Measurements from ENCODE around the gene ZSWIM9. TPM values are rescaled to one million over a fixed set of nuclear protein-coding genes. Genes with fewer than 3 reads are reported as not detected.

Gene ZSWIM9
- total and polyA plus RNA-seq, 2 experiments from 2014 or later: 0.73 to 2.1 TPM

- H3K27ac ChIP-seq: no peak overlapping the region
- no peak overlapping the region for H2AFZ ChIP-seq
- H3K9me3 ChIP-seq (ENCODE audit: low read depth): no peaks in the 10 kb centered on the region
- H3K4me1 ChIP-seq (ENCODE audit: insufficient read depth): no peaks in the 10 kb centered on the region
- TF ChIP-seq, protein P1, sequence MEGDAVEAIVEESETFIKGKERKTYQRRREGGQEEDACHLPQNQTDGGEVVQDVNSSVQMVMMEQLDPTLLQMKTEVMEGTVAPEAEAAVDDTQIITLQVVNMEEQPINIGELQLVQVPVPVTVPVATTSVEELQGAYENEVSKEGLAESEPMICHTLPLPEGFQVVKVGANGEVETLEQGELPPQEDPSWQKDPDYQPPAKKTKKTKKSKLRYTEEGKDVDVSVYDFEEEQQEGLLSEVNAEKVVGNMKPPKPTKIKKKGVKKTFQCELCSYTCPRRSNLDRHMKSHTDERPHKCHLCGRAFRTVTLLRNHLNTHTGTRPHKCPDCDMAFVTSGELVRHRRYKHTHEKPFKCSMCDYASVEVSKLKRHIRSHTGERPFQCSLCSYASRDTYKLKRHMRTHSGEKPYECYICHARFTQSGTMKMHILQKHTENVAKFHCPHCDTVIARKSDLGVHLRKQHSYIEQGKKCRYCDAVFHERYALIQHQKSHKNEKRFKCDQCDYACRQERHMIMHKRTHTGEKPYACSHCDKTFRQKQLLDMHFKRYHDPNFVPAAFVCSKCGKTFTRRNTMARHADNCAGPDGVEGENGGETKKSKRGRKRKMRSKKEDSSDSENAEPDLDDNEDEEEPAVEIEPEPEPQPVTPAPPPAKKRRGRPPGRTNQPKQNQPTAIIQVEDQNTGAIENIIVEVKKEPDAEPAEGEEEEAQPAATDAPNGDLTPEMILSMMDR (IDR thresholded peaks at IDR 0.05; ENCODE audit: poor library complexity): peak; percentile 80
- TF ChIP-seq EZH2 (IDR thresholded peaks at IDR 0.05; ENCODE audit: borderline replicate concordance): no peak
- no peak overlapping the region for H3K4me2 ChIP-seq
- no peak overlapping the region for H3K4me3 ChIP-seq
- no peaks in the 10 kb centered on the region for H3K9me2 ChIP-seq (replicated peaks; ENCODE audit: insufficient read depth)
- H3K27me3 ChIP-seq: no peaks in the 10 kb centered on the region
- no peaks in the 10 kb centered on the region for H3K79me2 ChIP-seq
- no peaks in the 10 kb centered on the region for H3K36me3 ChIP-seq (replicated peaks; ENCODE audit: insufficient read depth, low read depth)
- H4K20me1 ChIP-seq (ENCODE audit: insufficient read depth, poor library complexity, severe bottlenecking): no peaks in the 10 kb centered on the region
- DNase-seq (ENCODE audit: low spot score): peak; percentile 61
- 34% methylated on average over 8 of the region's 8 CpGs for WGBS (ENCODE audit: low lambda C conversion rate, missing lambda C conversion rate)
These were observed 17.9 kb upstream of the ZSWIM9 start for GRCh38 chr19:48152551-48152950.

GRCh38 chr19:48154003-48154402, 16.5 kb upstream of the ZSWIM9 start:
- Histone ChIP-seq H3K9me2 (replicated peaks; ENCODE audit: insufficient read depth) (no peaks in the 10 kb centered on the region), H3K4me1 (ENCODE audit: insufficient read depth) (no peaks in the 10 kb centered on the region), H2AFZ (no peak overlapping the region), H3K79me2 (no peaks in the 10 kb centered on the region), H4K20me1 (ENCODE audit: insufficient read depth, poor library complexity, severe bottlenecking) (no peaks in the 10 kb centered on the region), H3K27ac (no peak overlapping the region), H3K27me3 (no peaks in the 10 kb centered on the region), H3K4me2 (no peak overlapping the region), H3K4me3 (no peak overlapping the region), H3K9me3 (ENCODE audit: low read depth) (no peaks in the 10 kb centered on the region), H3K36me3 (replicated peaks; ENCODE audit: insufficient read depth, low read depth) (no peaks in the 10 kb centered on the region)
- WGBS (ENCODE audit: low lambda C conversion rate, missing lambda C conversion rate): 81% methylated on average over 9 of the region's 9 CpGs
- TF ChIP-seq EZH2phosphoT487 (IDR thresholded peaks at IDR 0.05; ENCODE audit: low read depth, severe bottlenecking, unreplicated experiment) (no peak), EZH2 (IDR thresholded peaks at IDR 0.05; ENCODE audit: borderline replicate concordance) (no peak)
- TF ChIP-seq, protein P1 (IDR thresholded peaks at IDR 0.05; ENCODE audit: poor library complexity): no peak
- no peak for DNase-seq (ENCODE audit: low spot score)

- Histone ChIP-seq H3K4me2 (no peak overlapping the region), H3K79me2 (no peaks in the 10 kb centered on the region), H3K36me3 (replicated peaks; ENCODE audit: insufficient read depth, low read depth) (no peaks in the 10 kb centered on the region), H4K20me1 (ENCODE audit: insufficient read depth, poor library complexity, severe bottlenecking) (no peaks in the 10 kb centered on the region), H3K27ac (no peak overlapping the region), H2AFZ (no peak overlapping the region), H3K4me3 (no peak overlapping the region), H3K9me3 (ENCODE audit: low read depth) (no peaks in the 10 kb centered on the region), H3K4me1 (ENCODE audit: insufficient read depth) (no peaks in the 10 kb centered on the region), H3K27me3 (no peaks in the 10 kb centered on the region), H3K9me2 (replicated peaks; ENCODE audit: insufficient read depth) (no peaks in the 10 kb centered on the region)
- whole genome bisulfite sequencing (ENCODE audit: low lambda C conversion rate, missing lambda C conversion rate): 90% methylated on average over 12 of the region's 12 CpGs
- no peak for DNase-seq (ENCODE audit: low spot score)
- TF ChIP-seq EZH2phosphoT487 (IDR thresholded peaks at IDR 0.05; ENCODE audit: low read depth, severe bottlenecking, unreplicated experiment): no peak
- TF ChIP-seq, protein P1 (IDR thresholded peaks at IDR 0.05; ENCODE audit: poor library complexity): no peak
- TF ChIP-seq EZH2 (IDR thresholded peaks at IDR 0.05; ENCODE audit: borderline replicate concordance): no peak
These were observed 12.2 kb upstream of the ZSWIM9 start for GRCh38 chr19:48158210-48158790.
